ENCODE measurements around the gene DES.

GRCh38 chr2:219470429-219470828 is 52.3 kb downstream of the DES start:
- TF ChIP-seq, protein P1, sequence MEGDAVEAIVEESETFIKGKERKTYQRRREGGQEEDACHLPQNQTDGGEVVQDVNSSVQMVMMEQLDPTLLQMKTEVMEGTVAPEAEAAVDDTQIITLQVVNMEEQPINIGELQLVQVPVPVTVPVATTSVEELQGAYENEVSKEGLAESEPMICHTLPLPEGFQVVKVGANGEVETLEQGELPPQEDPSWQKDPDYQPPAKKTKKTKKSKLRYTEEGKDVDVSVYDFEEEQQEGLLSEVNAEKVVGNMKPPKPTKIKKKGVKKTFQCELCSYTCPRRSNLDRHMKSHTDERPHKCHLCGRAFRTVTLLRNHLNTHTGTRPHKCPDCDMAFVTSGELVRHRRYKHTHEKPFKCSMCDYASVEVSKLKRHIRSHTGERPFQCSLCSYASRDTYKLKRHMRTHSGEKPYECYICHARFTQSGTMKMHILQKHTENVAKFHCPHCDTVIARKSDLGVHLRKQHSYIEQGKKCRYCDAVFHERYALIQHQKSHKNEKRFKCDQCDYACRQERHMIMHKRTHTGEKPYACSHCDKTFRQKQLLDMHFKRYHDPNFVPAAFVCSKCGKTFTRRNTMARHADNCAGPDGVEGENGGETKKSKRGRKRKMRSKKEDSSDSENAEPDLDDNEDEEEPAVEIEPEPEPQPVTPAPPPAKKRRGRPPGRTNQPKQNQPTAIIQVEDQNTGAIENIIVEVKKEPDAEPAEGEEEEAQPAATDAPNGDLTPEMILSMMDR (conservative IDR thresholded peaks at IDR 0.05; ENCODE audit: low read length) = no peak
- TF ChIP-seq EZH2phosphoT487 (IDR thresholded peaks at IDR 0.05; ENCODE audit: borderline replicate concordance, low read depth, low read length) = no peak
